Measurements from ENCODE around the gene CIC.

CIC gene

DNA sequence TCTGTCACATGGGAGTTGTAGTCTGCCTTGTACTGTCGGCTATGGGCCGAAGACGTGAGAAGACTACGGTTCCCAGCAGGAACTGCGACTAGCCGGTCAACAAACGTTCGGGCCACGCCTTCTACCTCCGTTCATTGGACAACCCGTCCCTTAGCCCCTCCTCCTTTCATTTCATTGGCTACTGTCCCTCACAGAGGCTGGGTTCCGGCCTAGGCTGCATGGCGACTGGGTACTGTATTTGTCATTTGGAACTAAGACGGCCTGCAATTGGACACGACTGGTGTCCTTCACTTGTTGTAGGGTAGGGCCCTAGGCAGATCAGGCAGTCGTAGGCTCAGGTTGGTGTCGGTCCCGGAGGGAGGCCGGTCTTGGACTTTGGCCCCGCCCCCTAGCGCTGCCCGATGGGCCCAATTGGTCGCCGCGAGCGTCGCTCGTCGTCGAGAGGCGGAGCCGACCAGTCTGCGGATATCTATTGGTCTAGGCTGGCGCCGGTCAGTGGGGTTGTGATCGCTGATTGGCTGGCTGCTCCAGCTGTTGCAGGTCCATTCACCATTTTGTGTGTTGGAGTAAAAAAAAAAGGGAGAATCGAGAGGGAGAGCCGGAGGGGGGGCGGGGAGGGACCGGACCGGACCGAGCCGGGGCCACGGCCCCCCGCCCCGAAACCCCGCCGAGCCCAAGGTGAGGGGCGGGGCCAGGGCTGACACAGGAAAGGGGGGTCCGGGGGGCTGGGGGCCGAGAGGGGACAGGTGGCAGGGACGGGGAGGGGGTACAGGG lies at the start of gene CIC:
Gene CIC, plus strand, starts transcription at position 549 of the 774 bp plus-strand sequence. CDS start 2,532 bp downstream, outside the sequence.
- peak; percentile 100 for DNase-seq (ENCODE audit: low spot score)

DNA sequence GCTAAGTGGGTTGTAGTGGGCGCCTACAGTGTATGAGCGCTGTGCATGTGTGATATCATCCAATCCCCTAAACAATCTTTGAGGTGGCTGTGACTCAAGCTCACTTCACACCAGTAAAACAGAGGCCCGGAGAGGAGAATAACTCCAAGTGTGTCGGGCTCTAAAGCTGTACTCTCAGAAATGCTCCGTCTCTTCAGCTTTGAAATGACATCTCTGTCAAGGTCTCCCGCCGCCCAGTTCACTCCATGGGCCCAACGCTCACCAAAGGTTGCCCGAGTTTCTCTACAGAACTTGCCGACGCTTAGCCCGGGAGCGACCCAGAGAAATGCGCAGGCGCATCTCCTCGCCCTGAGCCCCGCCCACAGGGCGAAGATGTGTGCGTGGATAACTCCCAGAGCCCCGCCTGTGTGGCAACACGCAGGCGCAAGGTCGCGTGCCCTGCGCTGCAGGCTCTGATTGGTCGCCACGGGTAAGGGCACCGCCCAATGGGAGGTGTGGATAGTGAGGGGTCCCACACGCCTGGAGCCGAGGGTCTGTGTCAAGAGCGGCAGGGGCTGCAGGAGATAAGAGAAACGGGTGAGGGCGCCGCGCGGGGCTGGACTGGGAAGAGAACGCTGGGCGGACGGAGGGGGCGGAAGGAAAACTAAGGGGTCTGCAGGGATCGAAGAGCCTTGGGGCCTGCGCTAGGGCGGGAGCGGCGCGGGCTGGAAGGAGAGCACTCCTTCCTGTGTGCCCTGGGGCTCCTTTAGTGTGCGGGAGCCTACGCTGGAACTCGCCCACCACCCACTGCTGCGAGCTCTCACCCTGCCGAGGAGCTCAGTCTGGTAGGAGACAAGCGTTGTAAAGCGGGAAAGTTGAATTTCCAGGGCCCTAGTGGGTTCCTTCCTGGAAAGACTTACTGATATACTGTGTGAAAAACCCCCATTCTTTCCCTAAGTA lies 49.0 kb upstream of the CIC start, which contains the start of gene ZNF526:
Gene ZNF526, plus strand, starts transcription at position 501 of the 939 bp plus-strand sequence. CDS start 4,092 bp downstream, outside the sequence.
- peak; percentile 99 for DNase-seq (ENCODE audit: low spot score)

DNA sequence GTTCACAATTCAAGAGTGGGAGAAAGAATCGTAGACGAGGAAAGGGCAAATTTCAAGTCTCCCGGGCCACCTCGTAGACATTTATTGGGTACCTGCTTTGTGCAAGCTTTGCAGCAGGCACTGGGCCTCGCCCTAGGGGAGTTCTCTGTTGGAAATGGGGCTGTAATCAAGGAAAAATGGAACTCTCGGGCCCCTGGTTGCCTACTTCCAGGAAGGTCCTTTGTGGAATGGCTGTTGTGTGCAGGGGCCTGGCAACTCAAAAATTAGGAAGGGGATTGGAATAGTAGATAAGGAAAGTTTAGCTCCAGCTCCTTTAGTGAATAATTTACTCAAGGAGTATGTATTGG lies 48.3 kb upstream of the CIC start:
- DNase-seq (ENCODE audit: low spot score) = no peak

DNA sequence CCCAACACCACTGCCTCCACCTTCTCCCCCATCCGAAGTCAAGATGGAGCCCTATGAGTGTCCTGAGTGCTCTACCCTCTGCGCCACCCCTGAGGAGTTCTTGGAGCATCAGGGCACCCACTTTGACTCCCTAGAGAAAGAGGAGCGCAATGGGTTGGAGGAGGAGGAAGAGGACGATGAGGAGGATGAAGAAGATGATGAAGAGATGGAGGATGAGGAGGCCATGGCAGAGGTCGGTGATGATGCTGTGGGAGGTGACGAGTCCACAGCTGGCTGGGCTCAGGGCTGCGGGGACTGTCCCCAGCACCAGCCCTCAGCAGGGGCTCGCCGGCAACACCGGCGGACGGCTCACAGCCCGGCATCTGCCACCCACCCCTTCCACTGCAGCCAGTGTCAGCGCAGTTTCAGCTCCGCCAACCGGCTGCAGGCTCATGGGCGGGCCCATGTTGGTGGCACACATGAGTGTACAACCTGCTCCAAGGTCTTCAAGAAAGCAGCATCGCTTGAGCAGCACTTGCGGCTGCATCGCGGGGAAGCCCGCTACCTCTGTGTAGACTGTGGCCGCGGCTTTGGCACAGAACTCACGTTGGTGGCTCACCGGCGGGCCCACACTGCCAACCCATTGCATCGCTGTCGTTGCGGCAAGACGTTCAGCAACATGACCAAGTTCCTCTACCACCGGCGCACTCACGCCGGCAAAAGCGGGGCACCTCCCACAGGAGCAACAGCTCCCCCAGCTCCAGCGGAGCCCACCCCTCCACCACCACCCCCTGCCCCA lies 43.9 kb upstream of the CIC start:
- no peak for DNase-seq (ENCODE audit: low spot score)

DNA sequence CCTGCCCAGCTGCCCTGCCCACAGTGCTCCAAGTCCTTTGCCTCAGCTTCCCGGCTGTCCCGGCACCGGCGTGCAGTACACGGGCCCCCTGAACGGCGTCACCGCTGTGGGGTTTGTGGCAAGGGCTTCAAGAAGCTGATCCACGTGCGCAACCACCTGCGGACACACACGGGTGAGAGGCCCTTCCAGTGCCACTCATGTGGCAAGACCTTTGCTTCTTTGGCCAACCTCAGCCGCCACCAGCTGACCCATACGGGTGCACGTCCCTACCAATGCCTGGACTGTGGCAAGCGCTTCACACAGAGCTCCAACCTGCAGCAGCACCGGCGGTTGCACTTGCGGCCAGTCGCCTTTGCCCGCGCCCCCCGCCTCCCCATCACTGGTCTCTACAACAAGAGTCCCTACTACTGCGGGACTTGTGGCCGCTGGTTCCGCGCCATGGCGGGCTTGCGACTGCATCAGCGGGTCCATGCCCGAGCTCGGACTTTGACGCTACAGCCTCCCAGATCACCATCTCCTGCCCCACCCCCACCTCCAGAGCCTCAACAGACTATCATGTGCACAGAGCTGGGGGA lies 43.2 kb upstream of the CIC start:
- no peak for DNase-seq (ENCODE audit: low spot score)

DNA sequence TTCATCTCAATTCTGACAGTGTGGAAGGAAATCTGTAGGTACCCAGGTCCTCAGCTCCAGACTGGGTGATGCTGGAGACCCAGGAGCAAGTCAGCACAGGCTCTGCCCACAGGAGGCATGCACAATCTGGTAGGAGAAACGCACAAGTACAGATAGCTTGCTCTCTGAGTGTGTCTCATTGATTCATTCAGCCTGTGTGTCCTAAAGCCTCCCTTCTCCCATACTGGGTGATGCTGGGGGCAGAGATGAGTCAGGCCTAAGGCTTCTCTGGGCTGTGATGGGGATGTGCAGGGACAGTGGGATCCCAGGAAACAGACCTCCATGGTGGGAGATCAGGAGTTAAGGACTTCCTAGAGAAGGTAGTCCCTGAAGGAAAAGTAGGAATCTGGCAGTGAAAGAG lies 42.2 kb upstream of the CIC start:
- DNase-seq (ENCODE audit: low spot score) = no peak

DNA sequence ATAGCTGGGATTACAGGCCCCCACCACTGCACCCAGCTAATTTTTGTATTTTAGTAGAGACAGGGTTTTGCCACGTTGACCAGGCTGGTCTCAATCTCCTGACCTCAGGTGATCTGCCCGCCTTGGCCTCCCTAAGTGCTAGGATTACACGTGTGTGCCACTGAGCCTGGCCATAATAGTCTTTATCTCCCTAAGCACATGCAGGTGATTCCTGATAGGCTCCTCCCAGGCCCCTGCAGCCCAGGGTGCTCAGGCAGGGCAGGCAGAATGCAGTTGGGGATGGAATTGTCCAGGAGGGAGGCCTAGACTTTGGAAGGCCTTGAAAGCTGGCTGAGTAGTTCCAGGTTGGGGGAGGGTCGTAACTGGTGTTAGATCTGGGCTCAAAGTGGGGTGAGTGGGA lies 40.4 kb upstream of the CIC start:
- DNase-seq (ENCODE audit: low spot score) = peak; percentile 52

DNA sequence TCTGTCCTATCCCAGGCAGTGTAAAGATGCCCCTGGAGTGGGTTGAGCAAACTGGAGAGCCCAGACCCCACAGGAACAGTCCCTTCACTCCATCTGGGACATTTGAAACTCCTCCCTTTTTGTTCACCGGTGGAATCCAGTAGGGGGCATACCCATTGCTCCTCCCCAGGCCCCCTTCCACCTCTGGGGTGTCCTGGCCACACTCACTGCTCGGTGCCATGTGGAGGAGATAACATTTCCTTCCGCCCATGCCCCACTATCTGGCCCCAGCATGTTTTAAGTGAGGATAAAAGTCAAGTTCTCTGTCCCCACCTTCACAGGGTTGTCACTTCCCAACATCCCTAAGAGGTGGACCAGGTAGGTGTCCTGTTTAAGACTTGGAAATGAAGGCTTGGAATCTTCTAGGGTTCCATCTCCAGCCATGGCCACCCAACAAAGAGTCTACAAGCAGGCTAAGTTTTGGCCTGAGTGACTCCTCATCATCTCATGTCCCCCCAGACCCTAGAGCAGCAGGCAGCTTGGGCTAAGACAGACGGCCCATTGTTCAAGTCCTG lies 39.7 kb upstream of the CIC start:
- peak; percentile 86 for DNase-seq (ENCODE audit: low spot score)

DNA sequence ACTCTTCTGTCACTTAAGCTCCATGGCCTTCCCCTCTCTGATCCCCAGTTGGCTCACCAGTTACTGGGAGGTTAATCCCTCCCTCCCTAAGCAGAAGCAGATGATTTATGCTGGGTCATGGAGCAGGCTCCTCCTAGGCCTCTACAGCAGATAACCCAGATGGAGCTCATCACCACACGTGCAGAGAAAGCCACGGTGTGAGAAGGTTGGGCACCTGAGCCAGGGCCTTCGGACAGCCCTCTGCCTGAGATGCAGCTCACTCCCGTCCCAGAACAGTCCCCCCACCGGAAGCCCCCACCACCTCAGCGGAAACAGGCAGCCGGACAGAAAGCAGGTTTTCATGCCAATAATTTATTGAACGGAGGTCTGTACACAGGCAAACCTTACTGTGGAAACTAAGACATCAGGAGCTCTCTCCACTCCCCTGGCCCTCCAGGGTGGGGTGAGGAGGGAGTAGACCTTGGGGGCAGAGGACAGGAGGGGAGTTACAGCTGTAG lies 39.1 kb upstream of the CIC start:
- DNase-seq (ENCODE audit: low spot score) = peak; percentile 90

DNA sequence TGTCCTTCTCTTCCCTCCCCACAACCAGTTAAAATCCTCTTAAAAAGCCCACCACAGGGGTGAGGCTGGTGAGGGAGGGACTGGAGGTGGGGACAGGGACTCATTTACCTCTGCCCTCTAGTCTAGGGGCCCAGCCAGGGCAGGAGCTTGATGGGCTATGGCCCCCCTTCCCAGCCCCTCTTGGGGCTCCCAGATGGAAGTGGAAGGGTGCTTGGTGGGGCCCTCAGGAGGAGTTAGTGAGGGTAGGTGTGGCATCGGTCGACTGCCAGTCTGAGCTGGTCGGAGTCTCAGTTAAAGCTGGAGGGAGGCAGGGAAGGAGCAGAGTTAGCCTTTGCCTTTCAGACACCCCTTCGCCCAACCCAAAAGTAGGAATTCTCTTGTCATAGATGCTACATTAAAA lies 38.5 kb upstream of the CIC start:
- peak; percentile 46 for DNase-seq (ENCODE audit: low spot score)

DNA sequence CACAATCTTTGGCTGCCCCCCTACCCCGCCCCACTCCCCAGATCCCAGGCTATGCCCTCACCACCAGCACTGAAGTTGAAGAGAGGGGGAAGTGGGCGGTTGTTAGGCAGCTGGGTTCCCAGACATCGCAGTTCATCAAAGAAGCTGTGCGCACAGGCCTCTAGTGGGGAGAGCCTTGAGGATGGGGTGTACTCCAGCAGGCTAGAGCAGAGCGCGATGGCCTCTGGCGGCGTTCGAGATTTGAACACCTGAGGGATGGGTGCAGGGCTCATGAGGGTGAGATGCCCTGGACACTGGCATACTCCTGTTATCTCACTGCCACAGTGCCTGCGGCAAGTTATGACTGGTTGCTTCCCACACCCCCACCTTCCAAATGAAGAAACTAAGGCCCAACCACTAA lies 36.6 kb upstream of the CIC start:
- no peak for DNase-seq (ENCODE audit: low spot score)

DNA sequence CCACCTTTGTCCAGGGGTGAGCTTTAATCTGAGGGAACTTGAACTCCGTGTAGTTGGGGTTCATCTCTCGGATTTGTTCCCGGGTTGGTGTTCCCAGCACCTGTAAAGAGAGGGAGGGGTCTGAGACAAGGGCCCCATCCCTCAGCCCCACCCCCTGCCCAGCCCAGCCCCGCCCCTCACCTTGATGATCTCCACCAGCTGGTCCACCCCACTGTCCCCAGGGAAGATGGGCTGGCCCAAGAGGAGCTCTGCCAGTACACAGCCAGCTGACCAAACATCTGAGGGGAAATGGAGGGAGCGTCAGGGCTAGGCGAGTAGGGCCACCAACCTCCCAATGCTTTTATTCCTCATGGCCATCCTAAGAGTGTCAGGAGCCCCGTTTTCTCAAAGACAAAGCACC lies 35.9 kb upstream of the CIC start:
- DNase-seq (ENCODE audit: low spot score) = no peak

DNA sequence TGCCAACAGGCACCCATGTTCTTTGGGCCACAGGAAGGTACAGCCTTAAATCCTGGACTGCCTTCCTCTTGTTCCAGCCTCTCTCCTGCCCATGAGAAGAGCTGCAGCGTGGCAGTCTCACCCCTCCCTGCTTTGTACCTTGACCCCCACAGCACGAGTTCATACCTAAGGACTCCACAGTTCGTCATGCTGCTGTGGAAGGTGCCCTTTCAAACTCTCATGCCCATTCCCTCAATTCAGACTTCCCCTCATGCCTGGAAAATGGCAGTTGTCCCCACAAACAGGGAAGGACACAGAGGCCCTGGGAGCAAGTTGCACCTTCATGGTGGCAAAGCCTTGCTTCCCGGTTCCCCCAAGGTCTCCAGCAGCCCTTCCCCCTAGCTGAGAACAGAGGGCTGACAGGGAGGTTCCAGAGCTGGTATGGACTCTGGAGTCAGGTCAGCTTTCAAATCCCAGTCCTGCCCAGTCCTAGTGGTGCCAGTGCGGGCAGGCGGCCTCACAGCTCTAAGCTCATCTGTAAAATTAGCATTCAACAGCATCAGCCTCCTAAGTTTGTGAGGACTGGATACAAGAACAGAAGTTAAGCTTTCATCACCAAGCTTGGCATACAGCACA lies 35.3 kb upstream of the CIC start:
- DNase-seq (ENCODE audit: low spot score) = no peak

DNA sequence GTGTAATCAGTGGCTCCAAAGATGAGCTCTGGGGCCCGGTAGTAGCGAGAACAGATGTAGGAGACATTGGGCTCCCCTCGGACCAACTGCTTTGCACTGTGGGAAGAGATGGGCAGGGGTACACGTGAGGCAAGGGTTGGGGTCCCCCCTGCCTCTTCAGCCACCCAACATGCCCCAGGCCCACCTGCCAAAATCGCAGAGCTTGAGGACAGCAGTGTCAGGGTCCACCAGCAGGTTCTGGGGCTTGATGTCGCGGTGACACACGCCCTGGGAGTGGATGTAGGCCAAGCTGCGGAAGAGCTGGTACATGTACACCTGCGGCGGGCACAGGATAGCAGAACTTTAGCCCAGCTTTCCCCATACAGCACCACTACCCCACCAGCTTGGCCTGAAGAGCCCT lies 34.7 kb upstream of the CIC start:
- DNase-seq (ENCODE audit: low spot score) = no peak

DNA sequence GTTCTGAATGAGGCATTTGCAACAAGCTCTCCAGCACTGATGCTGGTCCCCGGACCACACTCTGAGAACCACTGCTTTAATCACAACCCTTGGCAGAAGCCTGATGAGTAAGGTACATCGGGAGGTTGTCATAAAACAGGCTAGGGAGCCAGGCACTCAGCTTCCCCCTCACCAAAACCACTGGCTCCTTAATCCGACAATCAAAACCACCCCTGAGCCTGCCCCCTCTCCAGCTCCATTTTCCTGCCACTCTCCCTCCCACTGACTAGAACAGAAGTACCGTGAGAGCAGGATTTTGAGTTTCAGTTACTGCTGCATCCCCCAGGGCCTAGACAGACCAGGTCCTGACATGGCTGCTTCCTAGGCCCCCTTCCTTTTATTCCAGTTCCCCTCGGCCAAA lies 33.9 kb upstream of the CIC start:
- no peak for DNase-seq (ENCODE audit: low spot score)

DNA sequence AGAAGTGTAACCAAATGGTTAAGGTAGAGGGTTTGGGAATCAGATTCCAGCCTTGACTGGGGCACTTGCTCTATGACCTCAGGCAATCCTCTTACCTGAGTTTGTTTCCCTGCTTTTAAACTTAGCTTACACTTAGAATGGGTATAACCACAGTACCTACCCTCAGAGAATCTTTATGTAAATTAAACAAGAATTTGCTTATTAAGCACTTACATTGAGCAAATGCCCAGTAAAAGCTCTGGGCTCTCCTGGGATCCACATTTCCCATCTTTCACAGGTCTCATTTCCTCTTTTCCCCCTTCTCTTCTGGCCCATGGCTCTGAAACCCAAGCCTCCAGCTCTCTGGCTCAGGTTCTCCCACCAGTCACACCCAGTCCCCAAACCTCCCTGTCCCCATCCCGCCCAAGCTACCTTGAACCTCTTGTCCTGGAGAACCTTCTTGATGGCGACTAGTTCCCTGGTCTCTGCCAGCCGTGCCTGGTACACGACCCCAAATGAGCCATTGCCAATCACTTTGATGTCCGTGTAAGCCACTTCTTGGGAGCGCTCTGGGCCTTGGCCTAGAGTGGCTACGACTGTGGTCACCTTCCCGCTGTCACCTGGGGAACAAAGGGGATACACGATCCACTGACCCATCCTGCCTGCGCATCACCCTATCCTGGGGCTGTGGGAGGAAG lies 29.4 kb upstream of the CIC start:
- no peak for DNase-seq (ENCODE audit: low spot score)

DNA sequence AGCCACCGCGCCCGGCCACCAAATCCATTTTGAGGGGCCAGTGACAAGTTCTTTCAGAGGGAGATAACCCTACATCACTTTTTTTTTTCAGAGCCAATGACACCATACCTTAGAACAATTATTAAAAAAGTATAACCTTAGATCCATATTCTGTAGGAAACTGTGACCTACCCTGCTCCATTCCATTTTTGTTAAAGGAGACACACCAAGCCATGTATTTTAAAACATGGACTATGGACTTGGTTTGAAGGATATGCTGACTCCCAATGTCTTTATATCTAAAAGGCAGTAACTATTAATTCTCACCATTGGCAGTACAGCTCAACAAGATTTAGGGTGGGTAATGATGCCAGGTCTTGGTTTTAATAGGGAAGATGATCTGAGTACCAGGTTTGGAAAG lies 27.8 kb upstream of the CIC start:
- no peak for DNase-seq (ENCODE audit: low spot score)

DNA sequence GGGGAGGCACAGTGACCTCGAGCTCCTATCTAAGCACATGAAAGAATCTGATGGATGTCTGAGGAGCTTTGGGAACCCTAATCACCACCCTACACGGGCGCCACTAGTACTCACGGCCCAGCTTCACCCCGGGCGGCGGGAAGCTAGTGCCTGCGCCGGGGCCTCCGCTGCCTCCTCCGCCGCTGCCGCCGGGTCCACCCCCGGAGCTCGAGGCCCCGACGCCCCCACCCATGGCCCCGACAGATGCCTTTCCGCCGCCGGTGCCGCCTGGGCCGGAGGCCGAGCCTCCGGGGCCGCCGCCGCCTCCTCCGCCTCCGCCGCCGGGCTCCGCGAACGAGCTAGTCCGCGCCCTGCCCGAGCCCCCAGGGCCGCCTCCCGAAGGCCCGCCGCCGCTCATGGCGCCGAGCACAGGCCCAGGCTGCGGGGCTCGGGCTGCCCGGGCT lies 27.0 kb upstream of the CIC start:
- DNase-seq (ENCODE audit: low spot score) = peak; percentile 54

DNA sequence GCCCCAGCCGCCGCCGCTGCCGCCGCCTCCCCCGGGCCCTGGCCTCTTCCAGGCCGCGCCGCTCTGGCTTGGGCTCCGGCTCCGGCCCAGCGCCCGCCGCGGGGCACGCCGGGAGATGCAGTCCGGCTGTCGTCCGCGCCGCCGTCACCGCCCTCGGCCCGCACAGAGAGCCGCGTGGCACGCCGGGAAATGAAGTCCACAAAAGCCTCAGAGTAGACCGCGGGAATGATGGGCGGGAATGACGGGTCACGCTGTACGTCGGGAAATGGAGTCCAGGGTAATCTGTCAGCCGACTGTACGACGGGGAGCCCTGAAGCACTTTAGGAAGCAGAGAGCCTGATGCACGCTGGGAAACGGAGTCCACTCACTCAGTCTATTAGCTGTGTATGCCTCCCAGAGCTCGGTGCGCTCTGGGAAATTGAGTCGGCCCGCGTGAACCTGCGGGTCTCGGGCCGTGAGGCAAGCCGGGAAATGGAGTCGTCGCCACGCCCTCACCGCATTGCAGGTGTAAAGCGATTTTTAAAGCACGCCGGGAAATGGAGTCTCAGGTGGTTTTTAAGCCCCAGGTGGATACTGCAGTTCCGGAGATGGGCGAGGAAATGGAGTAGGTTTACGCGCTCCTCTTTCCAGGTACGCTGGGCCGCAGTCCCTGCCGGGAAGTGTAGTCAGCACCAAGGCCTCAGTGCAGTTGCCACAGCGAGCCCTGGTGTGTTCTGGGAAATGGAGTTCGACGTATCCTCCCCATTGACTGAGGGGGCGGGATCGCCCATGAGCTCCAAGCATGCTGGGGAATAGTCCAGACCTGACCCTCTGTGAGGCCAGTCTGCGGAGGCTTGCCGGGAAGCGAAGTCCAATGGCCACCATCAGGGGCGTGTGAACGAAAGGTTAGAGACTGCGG lies 26.3 kb upstream of the CIC start, which contains the start of gene GSK3A:
Gene GSK3A, minus strand, starts transcription at position 91 of the 898 bp plus-strand sequence. CDS start 137 bp downstream, outside the sequence.
- peak; percentile 98 for DNase-seq (ENCODE audit: low spot score)

All from hematopoietic multipotent progenitor cell treated with erythropoietin and hydrocortisone succinate and interleukin-3 and kit ligand, for 17 days (in vitro differentiated cells).